GM21360 (cell line): Measurements from ENCODE around the gene CEP128.
"Not testable (repeated sequence)": the region's sequence is repeated elsewhere in the genome, so short reads cannot be mapped to it uniquely, and the experiment has no call there.

Source experiments
- ATAC-seq: cut with Tn5 transposase; IDR thresholded peaks from one replicate; pipeline ENCODE4 v1.9.1; 2021; ENCODE audit warnings: mild to moderate bottlenecking, moderate library complexity; ENCODE audit not compliant: unreplicated experiment

CEP128 gene

DNA sequence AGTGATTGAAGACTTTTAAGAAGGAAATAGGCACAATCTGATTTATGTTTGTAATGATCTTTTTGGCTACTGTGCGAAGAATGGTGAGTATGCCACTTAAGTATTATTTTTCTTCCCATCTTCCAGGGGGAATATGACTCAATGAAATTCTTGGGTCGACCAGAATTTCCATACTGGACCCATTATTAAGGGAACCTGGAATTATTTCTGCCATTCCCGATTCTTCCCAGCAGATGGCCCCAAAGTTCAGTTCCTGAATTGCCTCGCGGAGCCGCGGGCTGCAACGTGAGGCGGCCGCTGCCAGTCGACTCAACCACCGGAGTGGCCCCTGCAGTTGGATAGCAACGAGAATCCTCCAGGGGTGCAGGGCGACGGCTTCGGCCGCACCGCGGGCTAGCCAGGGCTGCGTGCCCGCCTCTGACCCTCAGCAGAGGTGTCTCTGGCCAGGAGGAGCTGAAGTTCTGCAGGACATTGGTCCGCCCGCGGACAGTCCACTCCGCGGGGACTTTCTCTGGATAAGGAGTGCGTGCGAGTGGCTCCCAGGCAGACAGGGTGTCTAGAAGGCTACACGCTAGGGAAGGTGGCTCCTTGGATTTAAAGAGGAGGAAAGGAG is 13.3 kb upstream of the CEP128 start:
- ATAC-seq: no peak

DNA sequence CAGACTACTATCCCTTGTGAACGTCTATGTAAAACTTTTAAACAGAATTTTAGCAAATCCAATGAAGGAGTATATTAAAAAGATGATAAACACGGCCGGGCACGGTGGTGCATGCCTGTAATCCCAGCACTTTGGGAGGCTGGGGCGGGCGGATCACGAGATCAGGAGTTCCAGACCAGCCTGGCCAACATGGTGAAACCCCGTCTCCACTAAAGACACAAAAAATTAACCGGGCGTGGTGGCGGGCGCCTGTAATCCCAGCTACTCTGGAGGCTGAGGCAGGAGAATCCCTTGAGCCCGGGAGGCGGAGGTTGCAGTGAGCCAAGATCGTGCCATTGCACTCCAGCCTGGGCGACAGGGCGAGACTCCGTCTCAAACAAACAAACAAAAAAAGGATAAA is 11.7 kb upstream of the CEP128 start:
- ATAC-seq: not testable (repeated sequence)

DNA sequence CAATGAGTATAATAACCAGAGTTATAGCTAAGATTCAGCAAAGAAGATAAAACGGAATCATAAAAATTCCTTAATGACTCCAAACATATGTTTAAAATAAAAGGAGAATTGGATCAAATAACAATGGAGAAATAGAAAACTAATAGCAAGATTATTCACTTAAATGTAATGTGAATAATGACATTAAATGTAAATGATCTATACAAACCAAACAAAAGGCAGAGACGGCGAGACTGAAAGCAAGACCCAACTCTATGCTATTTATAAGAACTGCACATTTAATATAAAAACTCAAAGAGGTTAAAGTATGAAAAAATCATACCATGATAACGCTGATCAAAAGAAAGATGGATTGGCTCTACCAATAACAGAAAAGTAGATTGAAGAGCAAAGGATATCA is 10.0 kb upstream of the CEP128 start:
- ATAC-seq: no peak

DNA sequence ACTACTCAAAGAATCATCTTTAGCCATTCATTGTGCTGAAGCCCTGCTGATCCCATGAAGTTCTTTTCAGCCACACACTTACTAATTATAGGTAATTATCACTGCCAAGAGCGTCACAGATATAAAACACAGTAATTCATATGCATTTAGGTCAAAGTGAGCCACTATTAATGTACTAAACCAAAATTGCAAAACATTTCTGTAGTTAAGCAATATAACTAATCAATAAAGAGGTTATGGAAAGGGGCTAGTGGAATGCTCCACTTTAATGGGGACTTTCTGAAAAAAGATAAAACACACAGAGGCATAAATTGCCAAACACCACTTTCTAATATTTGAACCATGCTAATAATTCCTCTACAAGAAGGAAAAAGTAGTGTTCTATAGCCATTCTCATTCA is 6.8 kb upstream of the CEP128 start:
- no peak for ATAC-seq

DNA sequence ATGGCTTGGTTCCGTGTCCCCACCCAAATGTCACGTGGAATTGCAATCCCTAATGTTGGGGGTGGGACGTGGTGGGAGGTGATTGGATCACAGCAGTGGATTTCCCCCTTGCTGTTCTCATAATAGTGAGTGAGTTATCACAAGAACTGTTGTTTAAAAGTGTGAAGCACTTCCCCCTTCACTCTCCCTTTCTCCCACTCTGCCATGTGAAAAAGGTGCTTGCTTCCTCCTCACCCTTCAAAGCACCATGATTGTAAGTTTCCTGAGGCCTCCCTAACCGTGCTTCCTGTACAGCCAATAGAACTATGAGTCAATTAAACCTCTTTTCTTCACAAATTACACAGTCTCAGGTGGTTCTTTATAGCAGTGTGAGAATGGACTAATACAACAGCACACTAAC is 5.3 kb upstream of the CEP128 start:
- no peak for ATAC-seq

DNA sequence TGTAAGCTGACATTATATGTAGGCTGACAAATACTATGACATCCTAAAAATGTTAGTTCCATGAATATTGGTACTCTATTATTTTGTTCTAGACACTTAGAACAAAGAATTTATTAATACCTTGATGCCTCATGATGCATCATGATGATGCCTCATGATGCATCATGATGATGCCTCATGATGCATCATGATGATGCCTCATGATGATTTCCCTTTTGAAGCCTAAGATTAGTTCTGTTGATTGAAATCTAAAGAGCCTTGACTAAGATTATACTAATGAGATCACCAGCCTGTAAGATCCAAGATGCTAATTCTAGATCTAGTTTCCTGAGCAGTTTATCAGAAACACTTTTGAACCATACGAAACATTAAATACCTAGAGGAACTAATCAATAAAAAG is 4.6 kb upstream of the CEP128 start:
- ATAC-seq: no peak

DNA sequence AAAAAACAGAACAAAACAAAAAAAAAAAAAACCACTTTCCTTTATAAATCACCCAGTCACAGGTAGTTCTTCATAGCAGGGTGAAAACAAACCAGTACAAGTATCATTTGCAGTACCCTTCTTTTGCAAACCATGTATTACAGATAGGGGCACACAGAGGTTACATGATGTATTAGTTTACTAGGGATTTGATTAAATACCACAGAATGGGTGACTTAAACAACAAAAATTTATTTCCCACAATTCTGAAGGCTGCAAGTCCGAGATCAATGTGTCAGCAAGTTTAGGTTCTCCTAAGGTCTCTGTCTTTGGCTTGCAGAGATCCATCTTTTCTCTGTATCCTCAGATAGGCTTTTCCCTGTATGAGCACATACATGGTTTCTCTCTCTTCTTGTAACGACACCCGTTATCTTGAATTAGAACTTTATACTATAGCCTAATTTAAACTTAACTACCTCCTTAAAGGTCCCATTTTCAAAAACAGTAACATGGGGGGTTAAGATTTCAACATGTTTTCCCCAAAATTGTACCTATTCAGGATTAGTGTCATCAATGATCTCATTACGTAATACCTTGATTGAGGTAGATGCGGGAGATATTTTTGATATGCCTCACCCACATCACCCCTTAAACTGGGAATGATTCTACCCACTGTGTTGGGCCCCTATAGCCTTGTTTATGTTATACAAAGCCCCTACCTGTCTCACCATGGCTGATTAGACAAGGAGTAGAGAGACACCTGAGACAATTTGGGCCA is 3.5 kb upstream of the CEP128 start:
- ATAC-seq: no peak

DNA sequence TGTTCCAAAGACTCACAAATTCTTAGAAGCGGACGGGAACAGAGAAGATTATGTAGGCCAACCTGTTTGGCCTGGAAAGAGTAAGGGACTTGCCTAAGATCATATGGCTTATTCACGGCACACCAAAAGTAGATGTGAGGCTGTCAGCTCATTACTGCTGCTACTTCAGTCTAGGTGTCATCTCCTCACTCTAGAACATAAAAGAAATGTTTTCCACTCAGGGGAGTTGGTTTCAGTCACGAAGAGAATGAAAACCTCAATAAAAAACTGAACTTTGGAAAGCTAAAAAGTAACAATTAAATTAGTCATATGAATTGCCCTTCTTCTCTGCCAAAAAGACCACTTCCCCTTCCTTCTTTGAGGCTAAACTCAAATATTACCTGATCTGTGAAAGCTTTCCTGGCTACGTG is 658 bp upstream of the CEP128 start:
- ATAC-seq: no peak

DNA sequence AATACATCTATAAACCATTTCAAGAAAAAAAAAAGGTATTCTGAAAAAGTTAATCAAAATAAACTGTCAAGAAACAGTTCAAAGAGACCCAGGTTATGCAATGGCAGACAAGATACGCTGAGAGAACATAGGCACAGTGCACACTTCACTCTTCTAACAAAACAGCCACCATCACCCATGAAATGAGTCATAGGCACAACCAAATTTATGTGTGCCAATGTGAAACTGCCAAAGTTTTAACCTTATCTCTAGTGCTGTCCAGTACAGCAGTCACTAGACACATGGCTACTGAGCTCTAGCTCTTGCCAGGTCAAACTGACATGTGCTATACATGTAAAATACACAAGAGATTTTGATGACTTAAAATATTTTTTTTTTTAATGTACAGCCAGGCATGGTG is 1.4 kb downstream of the CEP128 start:
- ATAC-seq: no peak

DNA sequence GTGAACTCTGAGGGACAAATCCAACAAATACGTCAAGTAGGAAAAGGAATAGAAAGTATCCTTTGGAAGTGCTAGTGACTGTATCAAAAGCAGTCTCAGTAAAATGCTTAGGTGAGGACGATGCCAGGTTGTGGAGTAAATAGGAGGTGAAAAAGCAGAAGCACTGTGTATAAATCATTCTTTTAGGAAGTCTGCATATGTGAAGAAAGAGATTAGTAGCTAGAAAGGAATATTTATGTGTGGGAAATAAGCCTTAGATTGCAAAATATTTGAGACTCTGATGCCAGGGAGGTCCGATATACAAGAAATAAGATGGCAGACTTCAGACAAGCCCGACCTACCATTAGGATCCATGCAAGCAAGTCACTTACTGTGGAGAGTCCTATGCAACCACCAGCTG is 7.9 kb downstream of the CEP128 start:
- no peak for ATAC-seq

DNA sequence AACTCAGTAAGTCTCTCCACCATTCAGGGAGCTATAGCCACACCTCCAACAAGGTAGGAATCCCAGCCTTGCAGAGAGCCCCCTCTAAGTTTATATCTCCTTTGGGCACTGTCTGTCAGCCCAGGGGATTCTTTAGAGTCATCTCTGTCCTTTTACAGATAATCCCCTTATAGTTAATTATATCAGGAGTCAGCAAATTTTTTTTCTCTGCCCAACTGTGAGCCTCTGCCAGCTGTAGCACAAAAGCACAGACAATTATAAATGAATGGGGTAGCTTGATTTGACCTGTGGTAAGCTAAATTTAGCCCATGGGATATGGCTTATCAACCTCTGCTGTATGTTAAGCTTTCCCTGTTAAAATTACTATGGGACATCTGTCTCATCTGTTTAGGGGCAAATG is 8.3 kb downstream of the CEP128 start:
- ATAC-seq: no peak

DNA sequence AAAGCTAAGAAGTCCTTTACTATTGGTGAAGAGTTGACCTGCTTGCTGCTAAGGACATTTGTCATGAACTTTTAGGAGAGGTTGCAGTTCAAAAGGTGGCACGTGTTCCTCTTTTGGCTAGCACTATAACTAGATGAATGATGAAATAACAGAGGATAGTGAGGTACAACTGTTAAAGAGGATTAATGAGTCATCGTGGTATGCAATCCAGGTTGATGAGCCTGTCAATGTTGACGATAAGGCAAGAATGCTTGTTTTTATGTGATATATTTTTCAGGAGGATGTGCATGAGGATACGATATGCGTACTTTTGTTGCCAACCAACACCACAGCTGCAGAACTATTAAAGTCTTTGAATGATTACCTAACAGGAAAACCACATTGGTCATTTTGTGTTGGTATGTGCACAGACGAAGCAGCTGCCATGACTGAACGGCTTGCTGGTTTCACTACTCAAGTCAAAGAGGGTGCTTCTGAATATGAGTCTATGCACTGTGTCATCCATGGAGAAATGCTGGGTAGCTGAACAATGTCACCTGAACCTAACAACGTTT is 10.6 kb downstream of the CEP128 start:
- peak; percentile 97 for ATAC-seq

DNA sequence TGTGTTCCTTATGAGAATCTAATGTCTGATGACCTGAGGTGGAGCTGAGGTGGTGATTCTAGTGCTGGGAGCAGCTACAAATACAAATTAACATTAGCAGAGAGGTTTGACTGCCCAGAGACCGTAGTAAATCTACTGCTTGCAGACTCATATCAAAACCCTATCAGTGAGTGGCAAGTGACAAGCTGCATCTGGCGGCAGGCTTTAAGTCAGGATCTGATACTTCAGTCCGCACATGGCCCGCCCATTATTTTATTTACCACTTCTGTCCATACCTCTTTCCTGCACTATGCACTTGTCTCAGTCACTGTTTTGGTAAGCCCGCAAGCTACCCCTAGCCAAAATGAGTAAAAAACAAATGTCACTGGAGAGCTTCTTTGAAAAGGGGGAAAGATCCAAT is 11.4 kb downstream of the CEP128 start:
- peak; percentile 31 for ATAC-seq

DNA sequence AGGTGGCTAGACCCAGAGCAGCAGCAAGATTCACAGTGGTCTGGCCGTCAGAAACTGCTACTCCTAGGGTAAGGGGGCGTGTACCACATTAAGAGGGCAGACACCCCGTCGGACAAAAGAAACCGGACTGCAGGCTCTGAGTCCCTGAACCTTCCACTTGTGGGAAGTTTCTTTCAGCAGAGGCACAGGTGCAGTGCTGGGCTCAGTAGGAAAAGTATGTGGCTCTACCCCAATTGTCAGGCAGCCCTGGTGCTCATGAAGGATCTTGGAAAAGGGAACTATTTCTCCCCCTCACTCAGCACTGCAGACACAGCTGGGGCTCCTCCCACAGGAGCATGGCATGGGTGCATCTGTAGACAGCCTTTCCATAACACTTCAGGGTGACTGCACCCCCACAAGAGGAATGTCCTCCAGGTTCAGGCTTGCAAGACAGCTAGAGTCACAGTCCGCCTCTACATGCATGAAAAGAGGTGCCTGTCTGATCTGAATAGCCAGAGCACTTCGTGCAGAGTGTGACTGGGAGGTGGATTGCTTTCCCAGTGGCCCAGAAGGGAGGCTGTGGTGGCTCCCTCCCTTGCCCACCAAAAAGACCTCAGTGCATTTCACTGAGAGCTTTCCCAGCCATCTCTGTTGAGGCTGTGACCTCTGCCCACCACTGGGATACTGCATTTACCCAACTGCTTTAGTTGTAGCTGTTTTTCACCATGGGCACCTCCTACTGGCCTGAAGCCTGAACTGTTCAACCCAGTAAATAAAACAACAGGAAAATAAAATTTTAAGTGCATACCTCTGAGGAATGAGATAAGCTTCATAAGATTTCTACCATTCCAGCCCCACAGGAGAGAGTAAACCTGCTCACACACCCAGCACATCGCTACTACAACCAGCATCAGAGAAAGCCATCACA is 14.2 kb downstream of the CEP128 start:
- no peak for ATAC-seq

DNA sequence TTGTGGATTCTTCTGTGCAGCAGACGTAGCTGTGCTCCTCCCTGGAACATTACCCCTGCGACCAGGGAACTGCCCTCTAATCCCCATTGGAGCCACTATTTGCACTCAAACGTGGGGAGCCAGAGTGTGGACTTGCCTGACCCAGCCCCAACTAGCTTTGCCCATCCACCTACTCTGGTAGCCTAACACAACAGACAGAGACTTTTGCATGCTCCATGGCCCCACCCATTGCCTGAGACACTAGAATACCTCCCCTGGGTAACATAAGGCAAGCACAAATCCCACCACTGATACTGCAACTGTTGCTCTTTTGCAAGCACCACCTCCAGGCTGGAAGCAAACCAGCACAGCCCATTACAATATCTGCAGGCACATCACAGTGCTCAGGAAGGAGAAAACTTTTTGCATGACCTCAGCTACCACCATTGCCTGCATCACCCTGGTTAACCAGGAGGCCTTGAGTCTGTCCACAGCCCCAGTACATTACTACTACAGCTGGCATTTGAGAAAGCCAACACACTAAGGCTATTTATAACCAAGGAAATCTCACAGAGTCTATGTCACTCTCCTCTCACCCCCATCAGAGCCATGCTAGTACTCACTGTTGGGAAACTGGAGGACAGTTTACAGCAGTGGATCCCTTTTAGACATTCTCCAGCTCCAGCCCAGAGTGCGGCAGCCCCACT is 15.0 kb downstream of the CEP128 start:
- no peak for ATAC-seq

DNA sequence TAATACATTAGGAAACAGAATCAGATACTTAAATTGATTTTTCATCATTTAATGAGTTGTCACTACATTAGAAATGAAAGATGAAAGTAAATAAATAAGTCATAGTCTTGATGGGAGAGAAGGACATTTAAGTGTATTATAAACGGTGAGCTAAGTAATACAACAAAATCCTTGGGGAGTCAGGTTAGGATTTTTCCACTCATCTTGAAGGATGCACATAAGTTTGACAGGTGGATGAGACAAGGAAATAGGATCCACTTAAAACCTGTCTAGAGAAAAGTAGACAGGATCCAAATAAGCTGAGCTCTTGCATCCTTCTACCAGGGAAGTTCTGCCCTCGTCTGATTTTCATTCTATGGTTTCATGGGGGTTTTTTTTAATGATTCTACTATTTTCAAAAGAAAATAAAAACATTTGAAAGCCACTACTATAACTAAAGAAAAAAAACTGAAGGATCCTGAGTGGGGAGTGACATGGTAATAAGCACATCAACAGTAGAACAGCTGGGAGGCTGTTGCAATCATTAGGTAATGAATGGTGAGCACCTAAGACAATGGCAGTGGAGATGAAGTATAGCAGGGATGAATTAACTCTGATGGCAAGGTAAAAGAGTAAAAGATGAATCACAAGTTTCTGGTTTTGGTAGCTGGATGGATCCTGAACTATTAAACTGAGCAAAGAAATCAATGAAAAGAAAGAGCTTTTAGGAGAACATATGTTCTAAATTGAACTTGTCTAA is 17.0 kb downstream of the CEP128 start:
- no peak for ATAC-seq

DNA sequence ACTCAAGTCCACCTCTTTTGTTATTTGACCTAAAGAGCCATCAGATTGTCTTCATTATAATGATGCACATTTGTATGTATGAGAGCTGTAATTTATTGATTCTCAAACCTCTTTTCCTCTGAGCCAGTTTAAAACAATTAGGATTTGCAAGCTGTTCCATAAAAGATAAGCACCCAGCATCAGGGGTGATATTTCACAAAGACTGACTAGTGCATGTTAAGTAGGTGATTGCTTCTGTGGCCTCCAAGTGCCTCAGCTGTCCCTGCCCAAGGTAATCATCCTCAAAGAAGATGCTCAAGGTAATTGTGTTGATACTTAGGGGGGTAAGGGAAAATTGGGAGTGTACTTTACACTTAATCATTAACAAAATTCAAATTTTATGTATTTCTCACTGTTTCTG is 18.2 kb downstream of the CEP128 start:
- ATAC-seq: no peak

DNA sequence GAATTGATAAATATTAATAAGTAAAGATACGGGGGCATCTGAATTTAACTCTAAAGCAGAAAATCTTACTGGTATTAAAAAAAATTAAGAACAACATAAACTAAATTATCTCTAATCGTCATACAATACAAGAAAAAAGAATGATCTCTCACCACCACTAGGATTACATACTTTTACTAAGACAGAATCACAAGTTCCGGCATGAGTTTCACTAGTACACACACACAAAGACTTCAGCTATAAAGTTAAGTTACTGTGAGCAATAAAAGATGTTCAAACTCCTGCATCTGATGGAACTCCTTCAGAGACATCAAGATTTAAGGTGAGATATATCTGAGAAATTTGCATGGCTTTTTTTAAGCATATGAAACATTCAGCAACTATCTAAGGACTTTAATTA is 21.9 kb downstream of the CEP128 start:
- no peak for ATAC-seq

DNA sequence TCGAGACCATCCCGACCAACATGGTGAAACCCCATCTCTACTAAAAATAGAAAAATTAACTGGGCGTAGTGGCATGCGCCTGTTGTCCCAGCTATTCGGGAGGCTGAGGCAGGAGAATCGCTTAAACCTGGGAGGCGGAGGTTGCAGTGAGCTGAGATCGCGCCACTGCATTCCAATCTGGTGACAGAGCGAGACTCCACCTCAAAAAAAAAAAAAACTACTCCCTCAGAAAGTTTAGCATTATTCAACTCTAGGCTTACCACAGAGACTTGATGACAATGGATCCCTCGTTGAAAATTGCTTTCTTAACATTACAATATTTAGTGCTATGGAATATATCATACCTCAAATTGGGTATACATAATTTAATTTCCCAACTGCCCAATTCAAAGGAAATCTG is 29.5 kb downstream of the CEP128 start:
- not testable (repeated sequence) for ATAC-seq

DNA sequence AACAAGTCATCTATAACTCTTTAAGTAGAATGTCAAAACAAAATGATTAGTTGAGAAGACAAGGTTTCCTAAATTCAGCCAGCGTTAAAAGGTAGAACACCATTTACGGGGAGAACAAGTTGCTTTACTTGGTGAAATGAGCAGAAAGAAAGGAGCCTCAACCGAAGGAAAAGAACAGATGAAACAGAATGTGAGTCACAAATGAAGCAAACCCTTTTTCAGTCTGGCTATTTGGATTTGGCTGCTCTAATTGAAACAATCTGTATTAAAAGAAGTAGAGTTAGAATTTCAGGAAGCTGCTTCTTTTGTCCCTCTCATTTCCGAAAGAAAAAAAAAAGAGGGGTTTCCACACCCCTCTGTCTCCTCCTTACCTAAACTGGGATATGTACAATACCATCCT is 34.6 kb downstream of the CEP128 start:
- ATAC-seq: no peak
